ENCODE measurements around the gene TARBP2. TPM values are rescaled to one million over a fixed set of nuclear protein-coding genes. Genes with fewer than 3 reads are reported as not detected.

The TARBP2 gene
- total RNA-seq, 1 experiment from 2014 or later: 58.1 TPM

DNA sequence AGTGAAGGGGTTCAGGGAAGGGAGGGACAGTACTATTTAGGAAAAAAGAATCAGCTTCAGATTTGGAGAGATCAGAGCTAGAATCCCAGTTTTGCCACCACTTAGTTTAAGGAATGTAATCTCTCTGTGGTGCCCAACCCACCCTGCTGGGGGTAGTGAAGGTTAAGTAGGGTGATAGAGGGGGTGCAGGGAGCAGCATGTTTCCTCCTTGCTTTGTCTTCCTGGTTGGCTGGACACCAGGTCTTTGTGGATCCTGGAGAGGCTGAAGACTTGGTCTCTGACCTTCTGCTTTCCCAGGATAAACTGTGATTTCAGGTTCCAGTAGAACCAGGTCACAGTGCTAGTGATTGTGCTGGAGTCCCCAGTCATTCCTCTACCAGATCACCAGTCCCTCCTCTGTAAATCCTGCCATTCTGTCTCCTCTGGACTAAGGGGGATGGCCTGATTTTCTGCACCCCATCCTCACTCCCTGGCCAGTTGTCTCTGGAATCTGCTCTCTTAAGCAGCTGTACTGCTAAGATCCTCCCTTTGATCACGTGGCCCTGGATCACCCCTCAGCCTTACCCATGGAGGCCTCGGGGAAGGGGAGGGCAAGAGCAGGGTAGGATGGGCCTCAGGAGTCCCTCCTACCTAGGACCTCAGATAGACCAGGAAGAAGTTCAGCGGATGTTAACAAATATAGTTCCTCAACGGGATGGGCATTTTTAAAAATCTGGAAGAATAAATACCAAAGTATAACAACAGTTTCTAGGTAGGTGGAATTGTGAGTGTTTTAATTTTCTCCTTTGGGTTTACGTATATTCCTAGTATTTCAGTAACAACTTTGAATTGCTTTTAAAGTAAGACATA, 5.0 kb upstream of the TARBP2 start:
- DNase-seq (ENCODE audit: low read depth): peak; percentile 29

DNA sequence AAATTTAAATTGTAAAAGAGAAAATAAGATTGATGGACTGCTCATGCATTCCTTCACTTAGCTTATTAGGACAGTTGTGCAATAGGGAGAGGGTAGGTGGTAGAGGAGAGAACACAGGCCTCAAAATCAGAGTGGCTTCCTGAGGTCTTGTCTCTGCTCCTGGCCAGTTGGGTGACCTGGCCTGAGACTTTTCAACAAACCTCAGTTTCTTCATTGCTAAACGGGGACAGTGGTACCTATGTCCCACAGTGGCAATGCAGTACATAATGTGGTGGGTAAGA, 4.4 kb upstream of the TARBP2 start:
- DNase-seq (ENCODE audit: low read depth): no peak

DNA sequence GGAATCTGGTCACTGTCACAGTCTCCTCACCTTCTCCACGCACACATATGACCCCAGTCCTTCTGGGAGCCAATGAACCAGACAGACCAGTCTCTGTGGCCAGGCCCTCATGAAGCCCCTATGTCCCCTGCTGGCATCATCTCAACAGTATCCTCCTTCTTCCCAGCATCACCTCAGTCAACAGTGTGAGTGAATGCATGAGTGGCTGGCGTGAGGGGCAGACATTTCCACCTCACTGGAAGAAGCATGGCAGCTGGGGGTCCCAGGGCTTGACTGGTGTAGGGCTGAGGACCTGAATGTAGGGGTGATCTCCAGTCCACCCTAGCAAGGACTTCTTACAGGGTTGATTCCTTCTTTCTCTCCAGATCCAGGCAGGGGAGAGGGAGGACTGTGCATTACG, 3.6 kb upstream of the TARBP2 start:
- DNase-seq (ENCODE audit: low read depth): no peak

DNA sequence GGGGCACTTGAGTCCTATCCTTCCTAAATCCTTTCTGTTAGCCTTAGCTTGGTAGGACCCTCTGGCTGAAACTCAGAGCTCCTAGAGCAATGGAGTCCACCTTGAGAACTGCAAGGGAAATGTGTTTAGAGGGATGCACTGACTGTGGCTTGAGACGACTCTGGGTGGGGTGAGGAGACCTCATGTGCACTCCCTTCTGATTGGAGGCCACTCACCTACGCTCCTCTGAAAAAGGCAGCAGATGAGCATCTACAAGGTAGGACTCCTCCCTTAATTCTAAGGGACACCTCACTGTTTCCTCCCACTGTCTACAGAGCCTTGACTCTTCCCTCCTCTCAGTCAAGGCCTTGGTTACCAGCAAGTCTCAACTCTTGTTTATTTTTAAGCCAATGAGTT, 2.9 kb upstream of the TARBP2 start:
- DNase-seq (ENCODE audit: low read depth): no peak

DNA sequence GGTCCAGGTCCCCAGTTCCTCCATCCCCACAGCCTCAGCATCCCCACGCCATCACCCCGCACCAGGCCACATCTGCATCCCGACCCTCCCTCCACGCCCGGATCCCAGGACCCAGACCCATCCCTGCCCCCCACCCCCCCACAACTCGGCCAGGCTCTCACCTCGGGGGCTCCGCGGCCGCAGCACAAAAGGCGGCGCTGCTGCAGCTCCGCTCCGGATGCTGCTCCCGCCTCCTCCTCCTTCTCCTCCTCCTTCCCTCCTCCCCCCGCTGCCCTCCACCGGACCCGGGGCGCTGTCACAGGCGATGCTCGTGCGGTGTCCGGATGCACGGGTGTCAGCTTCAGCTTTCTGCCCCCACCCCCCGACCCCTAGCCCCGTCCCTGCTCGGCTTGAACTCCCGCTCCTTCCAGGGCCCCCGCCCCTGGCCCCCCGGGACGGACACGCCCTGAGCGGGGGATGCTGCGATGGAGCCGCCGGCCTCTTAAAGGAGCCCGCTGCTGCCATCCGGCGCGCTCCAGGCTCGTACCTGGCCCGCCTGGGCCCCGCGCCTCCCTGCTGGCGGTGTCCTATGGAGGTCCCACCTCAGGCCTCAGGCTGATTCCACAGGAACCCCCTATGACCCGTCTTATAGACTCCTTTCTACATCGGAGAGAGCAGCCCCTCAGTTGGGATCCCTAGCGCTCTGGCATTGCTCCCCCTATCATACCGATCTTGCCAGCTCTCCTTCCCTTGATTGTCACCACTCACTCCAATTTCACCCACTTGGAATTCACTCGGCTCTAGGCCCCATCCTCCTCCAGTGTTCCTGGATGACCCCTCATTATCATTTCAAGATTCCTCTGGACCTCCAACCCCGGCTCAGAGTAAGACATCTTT, 1.6 kb upstream of the TARBP2 start, which contains the start of gene MAP3K12:
Gene MAP3K12, minus strand, starts transcription at position 193 of the 876 bp plus-strand sequence. CDS start 12,067 bp downstream, outside the sequence.
- DNase-seq (ENCODE audit: low read depth): peak; percentile 77

DNA sequence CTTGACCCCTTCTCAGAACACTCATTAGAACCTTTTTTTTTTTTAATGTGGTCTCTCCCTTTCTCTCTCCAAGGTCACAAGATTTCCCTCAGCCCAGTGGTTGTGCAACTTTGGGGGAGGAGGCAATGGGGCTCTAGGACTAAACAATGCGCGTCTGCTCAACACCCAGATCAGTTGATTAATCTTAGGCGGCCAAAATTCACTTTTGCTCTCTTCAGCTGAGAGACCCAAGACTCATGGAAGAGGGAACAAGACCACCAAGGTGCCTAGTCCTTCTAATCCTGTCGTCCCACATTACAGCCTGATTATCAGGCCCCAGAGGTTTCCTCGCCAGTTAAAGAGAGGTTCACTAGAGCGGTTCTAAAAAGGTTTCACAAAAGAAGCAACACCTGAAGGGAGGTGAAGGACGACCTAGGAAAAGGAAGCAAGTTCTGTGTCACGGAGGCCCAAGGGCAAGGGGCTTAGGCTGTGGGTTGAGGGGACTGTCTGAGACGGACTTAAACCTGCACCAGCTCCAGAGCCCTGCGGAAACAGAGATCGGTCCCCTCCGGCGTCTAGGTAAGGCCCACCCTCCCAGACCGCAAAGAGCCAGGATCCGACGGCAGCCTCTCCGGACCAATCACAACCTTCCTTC, 824 bp upstream of the TARBP2 start:
- DNase-seq (ENCODE audit: low read depth): no peak

DNA sequence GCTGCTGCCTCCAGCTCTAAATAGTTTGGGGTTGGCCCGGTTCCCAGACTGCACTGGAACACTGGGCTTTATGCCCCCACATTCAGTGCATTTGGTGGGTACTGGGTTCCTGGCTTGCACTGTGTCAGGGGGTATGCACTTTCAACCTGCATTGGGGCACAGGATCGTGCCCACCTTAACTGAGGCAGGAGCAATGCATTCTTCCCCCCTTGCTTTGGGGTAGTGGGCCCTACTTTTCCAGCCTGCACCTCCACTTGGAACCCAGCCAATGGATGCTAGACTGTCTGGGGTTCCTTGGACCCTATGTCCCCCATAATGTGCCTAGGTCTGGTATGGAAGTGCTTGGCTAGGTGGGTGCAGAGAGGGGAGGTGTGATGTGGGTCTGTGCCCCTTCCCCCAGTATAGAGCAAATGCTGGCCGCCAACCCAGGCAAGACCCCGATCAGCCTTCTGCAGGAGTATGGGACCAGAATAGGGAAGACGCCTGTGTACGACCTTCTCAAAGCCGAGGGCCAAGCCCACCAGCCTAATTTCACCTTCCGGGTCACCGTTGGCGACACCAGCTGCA, 615 bp downstream of the TARBP2 start:
- no peak for DNase-seq (ENCODE audit: low read depth)

DNA sequence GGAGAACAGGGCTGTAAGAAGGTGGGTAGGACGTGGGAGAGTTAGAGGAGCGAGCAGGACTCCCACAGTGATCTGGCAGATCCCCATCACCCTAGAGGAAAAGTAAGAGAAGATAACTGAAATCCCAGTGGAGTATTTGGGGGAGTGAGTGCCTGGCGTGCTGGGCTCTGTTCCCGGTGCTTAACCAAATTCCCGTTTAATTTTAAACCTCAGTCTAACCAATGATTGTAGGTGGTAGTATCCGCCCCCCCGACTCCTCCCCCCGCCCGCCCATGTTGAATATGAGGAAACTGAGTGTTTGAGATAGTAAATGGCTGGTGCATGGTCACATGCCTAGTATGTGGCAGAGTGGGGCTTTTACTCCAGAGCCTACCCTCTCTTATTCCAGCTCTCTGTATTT, 1.2 kb downstream of the TARBP2 start:
- DNase-seq (ENCODE audit: low read depth): no peak

DNA sequence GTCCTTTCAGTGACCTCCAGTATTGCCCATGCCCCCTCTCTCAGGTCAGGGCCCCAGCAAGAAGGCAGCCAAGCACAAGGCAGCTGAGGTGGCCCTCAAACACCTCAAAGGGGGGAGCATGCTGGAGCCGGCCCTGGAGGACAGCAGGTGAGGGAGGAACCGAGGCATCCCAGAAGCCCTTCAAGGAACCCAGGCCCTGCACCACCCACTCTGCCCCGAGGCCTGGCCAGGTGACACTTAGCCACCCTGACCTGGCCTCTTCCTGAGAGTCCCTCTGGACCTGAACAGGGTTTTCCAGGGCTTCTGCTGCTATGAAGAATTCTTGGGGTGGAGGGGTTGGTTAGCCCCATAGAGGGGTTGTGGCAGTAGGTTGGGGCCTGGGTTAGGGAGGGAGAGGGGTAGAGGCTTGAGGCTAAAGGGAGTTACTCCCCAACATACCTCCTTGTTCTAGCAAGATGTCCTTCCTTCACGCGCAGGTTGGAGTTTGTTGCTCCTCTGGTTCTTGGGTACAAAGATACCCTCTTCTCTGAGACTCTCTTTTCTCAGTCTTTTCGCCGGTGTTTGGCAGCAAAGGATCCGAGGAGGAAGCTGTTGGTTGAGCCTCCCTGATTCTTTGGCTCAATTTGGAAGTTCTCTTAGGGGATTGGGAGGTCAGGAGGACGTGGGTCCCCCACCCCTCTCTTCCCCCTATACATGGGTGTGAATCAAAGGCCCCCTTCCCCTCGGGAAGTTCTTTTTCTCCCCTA, 2.1 kb downstream of the TARBP2 start:
- no peak for DNase-seq (ENCODE audit: low read depth)

DNA sequence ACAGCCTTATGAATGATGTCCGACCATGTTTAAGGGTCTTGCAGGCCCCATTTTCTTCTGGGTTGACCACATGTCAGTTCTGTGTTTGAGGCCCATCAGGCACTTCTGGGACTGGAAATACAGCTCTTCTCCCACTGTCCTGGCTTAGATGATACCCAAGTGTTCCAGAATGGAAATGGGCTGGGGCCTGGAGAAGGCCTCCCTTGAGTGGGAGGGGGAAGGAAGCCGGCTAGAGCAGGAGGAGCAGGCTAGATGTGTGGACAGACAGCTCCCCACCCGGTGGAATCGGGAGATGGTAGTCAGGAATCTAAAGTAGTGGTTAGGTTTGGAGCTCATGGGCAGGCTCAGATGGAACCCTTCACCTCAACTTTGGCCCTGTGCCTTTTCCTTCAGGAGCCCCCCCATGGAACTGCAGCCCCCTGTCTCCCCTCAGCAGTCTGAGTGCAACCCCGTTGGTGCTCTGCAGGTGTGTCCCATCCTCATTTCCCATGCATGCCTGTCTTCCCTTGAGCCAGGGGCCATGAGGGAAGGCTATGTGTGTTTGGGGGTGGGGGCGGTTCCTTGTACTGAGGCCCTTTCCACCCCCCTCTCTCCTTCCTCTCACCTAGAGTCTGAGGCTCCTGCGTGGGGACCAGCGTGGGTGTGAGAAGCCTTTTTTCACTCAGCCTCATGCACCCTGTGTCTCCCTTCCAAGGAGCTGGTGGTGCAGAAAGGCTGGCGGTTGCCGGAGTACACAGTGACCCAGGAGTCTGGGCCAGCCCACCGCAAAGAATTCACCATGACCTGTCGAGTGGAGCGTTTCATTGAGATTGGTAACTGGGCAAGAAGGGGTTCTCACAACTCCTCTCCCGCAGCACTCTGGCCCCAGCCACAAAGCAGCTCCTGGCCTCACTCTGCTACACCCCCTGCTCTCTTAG, 3.2 kb downstream of the TARBP2 start:
- DNase-seq (ENCODE audit: low read depth): no peak

DNA sequence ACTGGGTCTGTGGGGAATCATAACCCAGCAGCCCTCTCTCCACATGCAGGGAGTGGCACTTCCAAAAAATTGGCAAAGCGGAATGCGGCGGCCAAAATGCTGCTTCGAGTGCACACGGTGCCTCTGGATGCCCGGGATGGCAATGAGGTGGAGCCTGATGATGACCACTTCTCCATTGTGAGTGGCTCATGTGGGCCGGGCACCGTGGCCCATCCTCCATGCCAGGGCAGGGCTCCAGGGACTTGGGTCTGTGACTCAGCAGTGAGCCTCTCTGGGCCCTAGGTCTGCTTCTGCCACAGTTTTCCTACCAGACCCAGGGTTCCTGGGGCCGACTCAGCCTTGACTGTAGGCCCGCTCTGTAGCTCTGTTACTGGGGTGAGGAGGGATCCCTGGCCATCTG, 4.0 kb downstream of the TARBP2 start:
- DNase-seq (ENCODE audit: low read depth): peak; percentile 50

DNA sequence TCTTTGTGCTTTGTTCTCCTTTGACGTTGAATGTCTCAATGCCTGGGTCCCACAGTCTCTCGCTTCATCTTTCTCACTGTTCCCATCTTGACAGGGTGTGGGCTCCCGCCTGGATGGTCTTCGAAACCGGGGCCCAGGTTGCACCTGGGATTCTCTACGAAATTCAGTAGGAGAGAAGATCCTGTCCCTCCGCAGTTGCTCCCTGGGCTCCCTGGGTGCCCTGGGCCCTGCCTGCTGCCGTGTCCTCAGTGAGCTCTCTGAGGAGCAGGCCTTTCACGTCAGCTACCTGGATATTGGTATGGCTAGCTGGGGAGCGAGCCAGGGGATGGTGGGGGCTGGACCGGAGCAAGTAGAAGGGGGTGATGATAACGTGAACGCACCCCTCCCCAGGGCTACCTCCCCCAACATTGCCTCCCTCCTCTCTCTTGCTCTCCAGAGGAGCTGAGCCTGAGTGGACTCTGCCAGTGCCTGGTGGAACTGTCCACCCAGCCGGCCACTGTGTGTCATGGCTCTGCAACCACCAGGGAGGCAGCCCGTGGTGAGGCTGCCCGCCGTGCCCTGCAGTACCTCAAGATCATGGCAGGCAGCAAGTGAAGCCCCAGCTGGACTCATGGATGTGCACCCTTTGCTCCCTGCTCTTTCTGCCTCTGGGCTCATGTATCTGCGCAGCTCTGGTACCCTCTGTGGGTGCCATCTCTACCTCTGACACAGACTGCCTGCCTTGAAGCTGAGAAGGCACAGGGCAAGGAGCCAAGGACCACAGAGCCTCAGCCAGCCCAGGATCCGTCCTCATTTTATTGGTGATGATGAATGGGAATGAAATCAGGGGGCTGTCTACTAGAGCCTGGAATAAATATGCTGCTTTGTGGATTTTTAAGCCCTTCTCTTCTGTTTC, 4.7 kb downstream of the TARBP2 start:
- DNase-seq (ENCODE audit: low read depth): peak; percentile 28

DNA sequence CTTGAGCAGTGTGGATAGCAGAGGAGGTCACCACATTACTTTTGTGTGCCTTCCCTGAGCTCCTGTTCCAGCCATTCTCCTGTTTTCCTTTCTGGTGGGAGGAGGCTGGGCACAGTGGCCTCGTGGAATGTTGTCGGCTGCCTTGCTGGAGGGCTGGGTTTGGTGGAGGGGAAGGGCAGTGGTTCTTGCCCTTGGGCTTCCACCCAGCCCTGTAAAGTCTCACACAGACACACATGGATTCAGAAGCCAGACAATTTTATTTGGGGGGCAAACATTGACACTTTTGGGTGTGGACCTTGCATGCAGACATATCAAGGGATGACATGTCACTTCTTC, 5.3 kb downstream of the TARBP2 start:
- no peak for DNase-seq (ENCODE audit: low read depth)

DNA sequence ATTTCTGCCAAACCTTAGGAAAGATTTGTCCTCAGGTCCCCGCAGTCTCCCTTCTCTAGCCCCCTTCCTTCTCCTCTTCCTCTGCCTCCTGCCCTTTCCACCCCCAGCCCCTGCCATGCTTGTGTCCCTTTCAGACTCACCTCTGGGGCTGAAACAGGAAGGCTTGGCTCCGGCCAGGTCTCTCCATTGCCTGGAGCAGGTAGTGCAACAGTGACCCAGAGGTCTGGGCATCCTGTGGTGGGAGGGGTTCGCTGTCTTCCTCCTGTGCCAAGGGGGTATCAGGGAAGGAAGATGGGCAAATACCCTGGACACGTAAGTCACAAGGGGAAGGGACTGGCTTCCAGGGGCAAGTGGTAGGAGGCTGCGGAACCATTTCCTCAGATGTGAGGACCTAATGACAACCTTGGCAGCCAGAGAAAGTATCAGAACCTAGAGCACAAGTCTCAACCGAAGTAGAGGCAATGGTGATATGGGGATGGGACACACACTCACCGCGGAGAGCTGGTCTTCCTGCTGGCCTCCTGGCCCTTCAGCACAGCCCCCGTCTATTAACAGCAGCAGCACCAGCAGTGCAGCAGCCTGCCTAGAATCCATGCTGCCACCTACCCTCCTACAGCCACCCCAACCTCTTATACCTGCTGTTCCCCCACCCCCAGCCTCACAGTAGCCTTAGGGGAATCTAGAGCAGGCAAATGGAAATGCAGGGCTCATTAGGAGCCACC, 6.0 kb downstream of the TARBP2 start, which contains the start of gene NPFF:
Gene NPFF, minus strand, starts transcription at position 604 of the 722 bp plus-strand sequence. Its CDS starts 10 bp downstream, at position 594.
- DNase-seq (ENCODE audit: low read depth): no peak

DNA sequence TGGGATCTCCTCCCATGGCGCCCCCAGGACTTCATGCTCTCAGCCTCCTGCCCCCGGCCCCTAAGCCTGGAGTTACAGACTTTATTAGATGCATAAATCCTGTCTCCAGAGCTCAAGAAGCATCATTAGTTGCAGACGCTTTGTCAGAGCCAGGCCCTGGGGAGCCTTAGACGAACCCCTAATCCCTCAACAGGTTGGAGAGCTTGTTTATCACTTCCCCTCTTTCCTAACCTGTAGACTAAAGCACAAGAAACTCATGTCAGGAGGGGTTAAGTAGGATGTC, 6.5 kb downstream of the TARBP2 start:
- DNase-seq (ENCODE audit: low read depth): no peak

DNA sequence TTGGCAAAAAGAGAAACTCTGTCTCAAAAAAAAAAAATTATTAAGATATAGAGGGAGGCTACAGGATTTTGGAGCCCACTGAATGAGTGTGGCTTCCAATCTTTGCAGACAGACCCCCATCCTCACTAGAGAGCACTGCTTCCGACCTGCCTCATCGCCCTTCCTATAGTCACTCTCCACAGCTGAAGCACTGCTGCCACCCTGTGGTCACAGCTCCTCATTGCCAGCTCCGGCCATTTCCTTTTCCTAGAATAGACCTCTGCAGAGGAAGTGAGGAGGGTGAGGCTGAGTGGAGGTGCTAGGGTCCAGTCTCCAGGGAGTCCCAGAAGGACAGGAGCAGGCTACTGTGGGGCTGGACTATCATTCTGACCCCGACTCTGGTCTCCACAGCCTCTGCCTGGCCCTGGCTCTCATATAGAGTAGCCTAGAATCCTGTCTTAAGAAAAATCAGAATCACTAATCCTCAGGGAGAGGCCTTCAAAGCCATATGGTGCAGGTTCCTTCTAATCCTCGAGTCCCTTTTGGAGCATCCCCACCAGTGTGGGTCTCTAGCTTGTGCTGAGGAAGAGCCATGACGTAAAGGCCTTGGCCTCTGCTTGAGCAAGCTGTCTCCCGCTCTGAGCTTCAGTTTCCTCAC, 7.6 kb downstream of the TARBP2 start:
- peak; percentile 83 for DNase-seq (ENCODE audit: low read depth)

DNA sequence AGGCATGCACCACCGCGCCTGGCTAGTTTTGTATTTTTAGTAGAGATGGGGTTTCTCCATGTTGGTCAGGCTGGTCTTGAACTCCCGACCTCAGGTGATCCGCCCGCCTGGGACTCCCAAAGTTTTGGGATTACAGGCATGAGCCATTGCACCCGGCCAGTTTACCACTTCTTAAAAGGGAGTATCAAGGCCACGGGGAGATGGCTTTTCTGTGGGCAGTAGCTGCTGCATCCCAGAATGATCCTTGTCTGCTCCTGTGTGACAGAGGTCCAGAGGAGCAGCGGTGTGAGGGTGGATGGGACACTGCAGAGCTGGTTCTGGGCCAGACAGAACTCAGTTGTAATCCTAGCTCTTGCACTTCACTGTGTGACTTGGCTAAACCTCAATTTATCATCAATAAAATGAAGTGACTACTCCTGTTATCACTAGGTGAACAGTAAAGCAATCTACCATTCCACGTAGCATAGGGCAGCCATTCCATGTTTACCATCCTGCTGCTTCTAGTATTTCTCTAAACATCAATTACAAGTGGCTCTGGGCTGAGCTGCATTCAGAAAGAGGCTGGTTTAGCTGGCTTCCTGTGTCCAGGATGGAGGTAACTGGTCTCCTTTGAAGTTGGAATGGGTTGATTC, 9.2 kb downstream of the TARBP2 start:
- DNase-seq (ENCODE audit: low read depth): no peak
